Caco-2 (cell line): ENCODE data around the gene FKBP7. TPM values are rescaled to one million over a fixed set of nuclear protein-coding genes. Genes with fewer than 3 reads are reported as not detected.

Source experiments
- BruUV-seq: library from RNA; stranded (reverse); fragments of 400-500 nt; replicated peaks from 2 replicates; lab custom pipeline; 2021; lab: Mats Ljungman, UMichigan
- CTCF ChIA-PET: fragments of 300-600 bp; sonication (Branson Sonifier 250); formaldehyde crosslinking; loops from one replicate; lab custom pipeline; 2022; ENCODE audit warnings: antibody characterized with exemption; lab: Charles Lee
- POLR2A ChIA-PET: fragments of 300-600 bp; sonication (Branson Sonifier 250); formaldehyde crosslinking; loops from one replicate; lab custom pipeline; 2022; ENCODE audit warnings: antibody characterized with exemption; lab: Charles Lee
- DNase-seq, 2 experiments: peaks; one replicate each; pipeline versions ENCODE4 v3.0.0 to v3.0.0-alpha.2; 2020 to 2022
- H3K27me3 ChIP-seq: replicated peaks from 2 replicates; pipeline ENCODE4 v1.6.0; 2011; ENCODE audit warnings: low read length; ENCODE audit not compliant: control insufficient read depth, insufficient read depth
- H3K36me3 ChIP-seq: 2 replicates; pipeline ENCODE4 v1.5.1; 2011; ENCODE audit warnings: low read length; ENCODE audit not compliant: control insufficient read depth, insufficient read depth
- H3K4me1 ChIP-seq: fragments of 250-450 bp; sonication (Bioruptor Pico); 2 replicates; pipeline ENCODE4 v1.5.1; 2020; ENCODE audit warnings: mild to moderate bottlenecking
- H3K4me3 ChIP-seq: 2 replicates; pipeline ENCODE4 v1.5.1; 2011; ENCODE audit warnings: low read depth, mild to moderate bottlenecking, control low read depth, low read length
- H3K9me3 ChIP-seq: fragments of 250-450 bp; sonication (Bioruptor Pico); 2 replicates; pipeline ENCODE4 v1.5.1; 2020; ENCODE audit warnings: mild to moderate bottlenecking, moderate library complexity
- H3K27ac Mint-ChIP-seq: one replicate; pipeline ENCODE4 v1.8.0; 2022; ENCODE audit warnings: mixed read lengths; ENCODE audit not compliant: unreplicated experiment
- H3K27me3 Mint-ChIP-seq: one replicate; pipeline ENCODE4 v1.8.0; 2022; ENCODE audit warnings: mixed read lengths; ENCODE audit not compliant: insufficient read depth, unreplicated experiment
- H3K36me3 Mint-ChIP-seq: one replicate; pipeline ENCODE4 v1.8.0; 2022; ENCODE audit warnings: mild to moderate bottlenecking, mixed read lengths; ENCODE audit not compliant: insufficient read depth, unreplicated experiment
- H3K4me1 Mint-ChIP-seq: one replicate; pipeline ENCODE4 v1.8.0; 2022; ENCODE audit warnings: low read depth, mixed read lengths; ENCODE audit not compliant: unreplicated experiment
- H3K4me3 Mint-ChIP-seq: one replicate; pipeline ENCODE4 v1.8.0; 2022; ENCODE audit warnings: mild to moderate bottlenecking, moderate library complexity, mixed read lengths; ENCODE audit not compliant: unreplicated experiment
- H3K9me3 Mint-ChIP-seq: one replicate; pipeline ENCODE4 v1.8.0; 2022; ENCODE audit warnings: mixed read lengths; ENCODE audit not compliant: unreplicated experiment
- CTCF ChIP-seq, 2 experiments: fragments of 200-600 bp in 1 of 2; IDR thresholded peaks; 1 replicate in 1 of 2; 2 replicates in 1 of 2; pipeline versions ENCODE4 v1.5.1 to v1.8.0; 2011 to 2022; ENCODE audit warnings: antibody characterized with exemption in 1 of 2, control low read depth in 1 of 2, inconsistent platforms in 1 of 2, low read depth in 1 of 2, low read length in 1 of 2, mild to moderate bottlenecking in 1 of 2, moderate library complexity in 1 of 2; ENCODE audit not compliant: insufficient read depth in 1 of 2, severe bottlenecking in 1 of 2, unreplicated experiment in 1 of 2
- intact Hi-C: fragments of 100-400 bp; cut with micrococcal nuclease; formaldehyde crosslinking; loops from one replicate; pipeline ENCODE4 v1.10.0; 2022; ENCODE audit not compliant: unreplicated experiment
- total RNA-seq: library from RNA; stranded (reverse); gene quantifications from 2 replicates; pipeline ENCODE4 v1.2.3, GENCODE V29; 2022

The FKBP7 gene
- total RNA-seq, 1 experiment from 2014 or later: 2.4 TPM

GRCh38 chr2:178417916-178418315, 60.5 kb downstream of the FKBP7 start:
- H3K27me3 Mint-ChIP-seq: no peaks in the 10 kb centered on the region
- no peaks in the 10 kb centered on the region for H3K36me3 Mint-ChIP-seq
- H3K27ac Mint-ChIP-seq: no peak overlapping the region
- no peaks in the 10 kb centered on the region for H3K36me3 ChIP-seq
- no peak for TF ChIP-seq CTCF (IDR thresholded peaks at IDR 0.05; ENCODE audit: insufficient read depth in 1 of 2, low read depth in 1 of 2, low read length in 1 of 2, severe bottlenecking in 1 of 2, unreplicated experiment in 1 of 2)
- intact Hi-C loops: loop anchor here (10.0 kb wide), 1 partner anchor 433 kb away; no protein-coding TSS in a partner anchor
- no peak for DNase-seq
- BruUV-seq: no TSS peak
- H3K27me3 ChIP-seq: no peaks in the 10 kb centered on the region
- H3K4me3 Mint-ChIP-seq: no peak overlapping the region
- peaks cover 6% of the 10 kb centered on the region for H3K4me1 Mint-ChIP-seq
- no peaks in the 10 kb centered on the region for H3K4me1 ChIP-seq
- CTCF ChIA-PET: interaction anchor here (0.7 to 1.6 kb wide), 2 partner anchors 16 to 142 kb away, joined by 4 to 6 read pairs; no protein-coding TSS in a partner anchor
- POLR2A ChIA-PET: no interaction called here
- no peaks in the 10 kb centered on the region for H3K9me3 Mint-ChIP-seq
- H3K9me3 ChIP-seq: no peaks in the 10 kb centered on the region
- no peak overlapping the region for H3K4me3 ChIP-seq

- CTCF ChIA-PET: no interaction called here
- TF ChIP-seq CTCF (IDR thresholded peaks at IDR 0.05; ENCODE audit: insufficient read depth in 1 of 2, low read depth in 1 of 2, low read length in 1 of 2, severe bottlenecking in 1 of 2, unreplicated experiment in 1 of 2): no peak
- intact Hi-C loops: loop anchor here (10.0 kb wide), 1 partner anchor 431 kb away; no protein-coding TSS in a partner anchor
Measured at GRCh38 chr2:178415979-178416378, 62.4 kb downstream of the FKBP7 start.

GRCh38 chr2:178414266-178415247, 63.8 kb downstream of the FKBP7 start:
- Histone ChIP-seq H3K4me3 (peak overlapping the region; percentile 35; the same call in 1 of the 2 replicates), H3K9me3 (no peaks in the 10 kb centered on the region), H3K27me3 (no peaks in the 10 kb centered on the region), H3K4me1 (no peaks in the 10 kb centered on the region), H3K36me3 (no peaks in the 10 kb centered on the region)
- DNase-seq: peak; percentile 88 to 89
- Mint-ChIP-seq H3K4me1 (peaks cover 3% of the 10 kb centered on the region), H3K36me3 (no peaks in the 10 kb centered on the region), H3K27me3 (no peaks in the 10 kb centered on the region), H3K4me3 (peak overlapping the region; percentile 73), H3K9me3 (no peaks in the 10 kb centered on the region), H3K27ac (no peak overlapping the region)
- TF ChIP-seq CTCF (IDR thresholded peaks at IDR 0.05; ENCODE audit: insufficient read depth in 1 of 2, low read depth in 1 of 2, low read length in 1 of 2, severe bottlenecking in 1 of 2, unreplicated experiment in 1 of 2): peak; percentile 87 to 95
- intact Hi-C loops: loop anchor here (1.0 to 10.0 kb wide), 6 partner anchors 17 to 430 kb away; partner anchors contain the start of genes OSBPL6 and RBM45
- ChIA-PET CTCF (interaction anchor here (0.6 to 1.3 kb wide), 14 partner anchors 10 to 304 kb away, joined by 3 to 10 read pairs (median 5); partner anchors contain the start of genes PJVK, PRKRA and RBM45), POLR2A (interaction anchor here (0.6 kb wide), 1 partner anchor 11 kb away, joined by 3 read pairs; no protein-coding TSS in a partner anchor)
- TSS peak; percentile 85 for BruUV-seq

More at GRCh38 chr2:178415979-178416378, 62.4 kb downstream of the FKBP7 start:
- Mint-ChIP-seq H3K4me3 (no peak overlapping the region), H3K27ac (no peak overlapping the region), H3K27me3 (no peaks in the 10 kb centered on the region), H3K4me1 (peaks cover 6% of the 10 kb centered on the region), H3K36me3 (no peaks in the 10 kb centered on the region), H3K9me3 (no peaks in the 10 kb centered on the region)
- POLR2A ChIA-PET: no interaction called here
- Histone ChIP-seq H3K36me3 (no peaks in the 10 kb centered on the region), H3K4me3 (no peak overlapping the region), H3K4me1 (no peaks in the 10 kb centered on the region), H3K27me3 (no peaks in the 10 kb centered on the region), H3K9me3 (no peaks in the 10 kb centered on the region)
- BruUV-seq: no TSS peak
- DNase-seq: no peak
